ENCODE results near the gene SCN7A. TPM values are rescaled to one million over a fixed set of nuclear protein-coding genes. Genes with fewer than 3 reads are reported as not detected.
A peak's percentile ranks its signal among the peaks of the same experiment; 100 is the strongest.
"Not testable (repeated sequence)": the region's sequence is repeated elsewhere in the genome, so short reads cannot be mapped to it uniquely, and the experiment has no call there.

SCN7A gene
- total RNA-seq, 8 experiments from 2014 or later = 0.05 to 3.8 (median 0.67) TPM

- H3K27ac ChIP-seq = peak overlapping the region in 1 of 2 donors; percentile 74
- no peak overlapping the region for H3K4me3 ChIP-seq
- WGBS, 10 experiments = 19 to 100% (median 78%) methylated on average over 2 to 7 of the region's 7 CpGs
- peak in 7 of 8 experiments; percentile 83 to 98 (median 97) for ATAC-seq (replicated peaks in 6 of 8)
- H3K4me1 ChIP-seq (replicated peaks in 1 of 2) = peaks cover 10 to 21% of the 10 kb centered on the region in 2 donors
- in situ Hi-C loops (cut with MboI; ENCODE audit: low pct_unique_long_range_greater_than_20kb in 2 of 9, low sequenced_read_pairs in 9 of 9, unreplicated experiment in 9 of 9) = loop anchor here in 3 of 9 experiments (10.0 to 25.0 kb wide), 2 partner anchors 101 to 104 kb away; no protein-coding TSS in a partner anchor
These were observed 83.1 kb downstream of the SCN7A start for GRCh38 chr2:166410828-166411472.

GRCh38 chr2:166407746-166408145, 86.3 kb downstream of the SCN7A start:
- ATAC-seq (replicated peaks in 6 of 8) = not testable (repeated sequence)
- 63 to 100% (median 93%) methylated on average over 1 to 2 of the region's 2 CpGs; no CpG with 5 or more reads in 4 of the 10 experiments for WGBS, 10 experiments

GRCh38 chr2:166406374-166406773, 87.7 kb downstream of the SCN7A start:
- ATAC-seq (replicated peaks in 6 of 8) = no peak
- H3K4me3 ChIP-seq = no peak overlapping the region
- H3K4me1 ChIP-seq (replicated peaks in 1 of 2) = peaks cover 6 to 10% of the 10 kb centered on the region in 2 donors
- 59 to 100% (median 93%) methylated on average over 1 to 3 of the region's 3 CpGs; no CpG with 5 or more reads in 1 of the 10 experiments for WGBS, 10 experiments
- no peak overlapping the region for H3K27ac ChIP-seq
- in situ Hi-C loops (cut with MboI; ENCODE audit: low pct_unique_long_range_greater_than_20kb in 2 of 9, low sequenced_read_pairs in 9 of 9, unreplicated experiment in 9 of 9) = loop anchor here in 2 of 9 experiments (25.0 kb wide), 1 partner anchor 106 kb away; no protein-coding TSS in a partner anchor

More at GRCh38 chr2:166407746-166408145, 86.3 kb downstream of the SCN7A start:
- peaks cover 10 to 21% of the 10 kb centered on the region in 2 donors for H3K4me1 ChIP-seq (replicated peaks in 1 of 2)
- in situ Hi-C loops (cut with MboI; ENCODE audit: low pct_unique_long_range_greater_than_20kb in 2 of 9, low sequenced_read_pairs in 9 of 9, unreplicated experiment in 9 of 9) = loop anchor here in 2 of 9 experiments (25.0 kb wide), 1 partner anchor 105 kb away; no protein-coding TSS in a partner anchor
- not testable (repeated sequence) for H3K4me3 ChIP-seq, H3K27ac ChIP-seq

GRCh38 chr2:166405569-166405926, 88.5 kb downstream of the SCN7A start:
- in situ Hi-C loops (cut with MboI; ENCODE audit: low pct_unique_long_range_greater_than_20kb in 2 of 9, low sequenced_read_pairs in 9 of 9, unreplicated experiment in 9 of 9) = loop anchor here in 2 of 9 experiments (25.0 kb wide), 1 partner anchor 107 kb away; no protein-coding TSS in a partner anchor
- no peak overlapping the region for H3K27ac ChIP-seq
- peaks cover 0 to 2% of the 10 kb centered on the region in 2 donors for H3K4me1 ChIP-seq (replicated peaks in 1 of 2)
- ATAC-seq (replicated peaks in 6 of 8) = no peak
- WGBS, 10 experiments = 80 to 100% (median 94%) methylated on average over 3 to 6 of the region's 6 CpGs; no CpG with 5 or more reads in 3 of the 10 experiments
- no peak overlapping the region for H3K4me3 ChIP-seq

GRCh38 chr2:166404831-166405568, 89.0 kb downstream of the SCN7A start:
- H3K27ac ChIP-seq = no peak overlapping the region
- WGBS, 10 experiments = 24 to 100% (median 67%) methylated on average over 1 to 2 of the region's 2 CpGs
- no peak for ATAC-seq (replicated peaks in 6 of 8)
- no peak overlapping the region for H3K4me3 ChIP-seq
- no peaks in the 10 kb centered on the region for H3K4me1 ChIP-seq (replicated peaks in 1 of 2)
- in situ Hi-C loops (cut with MboI; ENCODE audit: low pct_unique_long_range_greater_than_20kb in 2 of 9, low sequenced_read_pairs in 9 of 9, unreplicated experiment in 9 of 9) = loop anchor here in 2 of 9 experiments (25.0 kb wide), 1 partner anchor 107 kb away; no protein-coding TSS in a partner anchor

- peaks cover 0 to 13% of the 10 kb centered on the region in 2 donors for H3K4me1 ChIP-seq (replicated peaks in 1 of 2)
- ATAC-seq (replicated peaks in 6 of 8) = peak in 5 of 8 experiments; percentile 23 to 69 (median 36)
- in situ Hi-C loops (cut with MboI; ENCODE audit: low pct_unique_long_range_greater_than_20kb in 2 of 9, low sequenced_read_pairs in 9 of 9, unreplicated experiment in 9 of 9) = no loop called here
These were observed 99.8 kb downstream of the SCN7A start for GRCh38 chr2:166394245-166394644.

GRCh38 chr2:166393008-166393407, 101.0 kb downstream of the SCN7A start:
- H3K27ac ChIP-seq = no peak overlapping the region
- WGBS, 10 experiments = 8 to 100% (median 85%) methylated on average over 1 to 3 of the region's 3 CpGs
- H3K4me1 ChIP-seq (replicated peaks in 1 of 2) = peaks cover 0 to 13% of the 10 kb centered on the region in 2 donors
- in situ Hi-C loops (cut with MboI; ENCODE audit: low pct_unique_long_range_greater_than_20kb in 2 of 9, low sequenced_read_pairs in 9 of 9, unreplicated experiment in 9 of 9) = no loop called here
- no peak for ATAC-seq (replicated peaks in 6 of 8)
- H3K4me3 ChIP-seq = no peak overlapping the region

More at GRCh38 chr2:166394245-166394644, 99.8 kb downstream of the SCN7A start:
- Histone ChIP-seq H3K4me3 (no peak overlapping the region), H3K27ac (peak overlapping the region in 1 of 2 donors; percentile 15)
- WGBS, 10 experiments = 57 to 100% (median 100%) methylated on average over 1 of the region's 1 CpG; no CpG with 5 or more reads in 4 of the 10 experiments

GRCh38 chr2:166388481-166389070, 105.5 kb downstream of the SCN7A start:
- WGBS, 10 experiments = 0 to 100% (median 58%) methylated on average over 1 to 3 of the region's 3 CpGs; no CpG with 5 or more reads in 1 of the 10 experiments
- in situ Hi-C loops (cut with MboI; ENCODE audit: low pct_unique_long_range_greater_than_20kb in 2 of 9, low sequenced_read_pairs in 9 of 9, unreplicated experiment in 9 of 9) = no loop called here
- H3K4me3 ChIP-seq = no peak overlapping the region
- H3K4me1 ChIP-seq (replicated peaks in 1 of 2) = peaks cover 0 to under 1% of the 10 kb centered on the region in 2 donors
- H3K27ac ChIP-seq = no peak overlapping the region
- no peak for ATAC-seq (replicated peaks in 6 of 8)

GRCh38 chr2:166385313-166385712, 108.7 kb downstream of the SCN7A start:
- H3K4me1 ChIP-seq (replicated peaks in 1 of 2) = no peaks in the 10 kb centered on the region
- 67 to 100% (median 85%) methylated on average over 1 of the region's 1 CpG; no CpG with 5 or more reads in 6 of the 10 experiments for WGBS, 10 experiments
- no peak for ATAC-seq (replicated peaks in 6 of 8)
- no peak overlapping the region for H3K27ac ChIP-seq
- H3K4me3 ChIP-seq = no peak overlapping the region
- in situ Hi-C loops (cut with MboI; ENCODE audit: low pct_unique_long_range_greater_than_20kb in 2 of 9, low sequenced_read_pairs in 9 of 9, unreplicated experiment in 9 of 9) = no loop called here

- WGBS, 10 experiments = 8 to 100% (median 43%) methylated on average over 1 to 5 of the region's 8 CpGs; no CpG with 5 or more reads in 2 of the 10 experiments
- H3K27ac ChIP-seq = no peak overlapping the region
- H3K4me3 ChIP-seq = no peak overlapping the region
- ATAC-seq (replicated peaks in 6 of 8) = no peak
- no peaks in the 10 kb centered on the region for H3K4me1 ChIP-seq (replicated peaks in 1 of 2)
- in situ Hi-C loops (cut with MboI; ENCODE audit: low pct_unique_long_range_greater_than_20kb in 2 of 9, low sequenced_read_pairs in 9 of 9, unreplicated experiment in 9 of 9) = no loop called here
These were observed 109.3 kb downstream of the SCN7A start for GRCh38 chr2:166384774-166385173.

GRCh38 chr2:166382448-166382847, 111.6 kb downstream of the SCN7A start:
- in situ Hi-C loops (cut with MboI; ENCODE audit: low pct_unique_long_range_greater_than_20kb in 2 of 9, low sequenced_read_pairs in 9 of 9, unreplicated experiment in 9 of 9) = no loop called here
- H3K27ac ChIP-seq = no peak overlapping the region
- no peak for ATAC-seq (replicated peaks in 6 of 8)
- no peak overlapping the region for H3K4me3 ChIP-seq
- WGBS, 10 experiments = 83 to 92% (median 88%) methylated on average over 1 to 3 of the region's 3 CpGs; no CpG with 5 or more reads in 7 of the 10 experiments
- no peaks in the 10 kb centered on the region for H3K4me1 ChIP-seq (replicated peaks in 1 of 2)

GRCh38 chr2:166380615-166381014, 113.4 kb downstream of the SCN7A start:
- ATAC-seq (replicated peaks in 6 of 8) = no peak
- 0 to 100% (median 20%) methylated on average over 1 of the region's 1 CpG; no CpG with 5 or more reads in 3 of the 10 experiments for WGBS, 10 experiments
- Histone ChIP-seq H3K4me3 (no peak overlapping the region), H3K4me1 (replicated peaks in 1 of 2) (peaks cover 3% of the 10 kb centered on the region in 2 donors), H3K27ac (no peak overlapping the region)
- in situ Hi-C loops (cut with MboI; ENCODE audit: low pct_unique_long_range_greater_than_20kb in 2 of 9, low sequenced_read_pairs in 9 of 9, unreplicated experiment in 9 of 9) = no loop called here

Data from motor neuron (in vitro differentiated cells).